Measurements from ENCODE around the gene IL17C. TPM values are rescaled to one million over a fixed set of nuclear protein-coding genes. Genes with fewer than 3 reads are reported as not detected.

The IL17C gene
- total and polyA plus RNA-seq, 9 of the 15 experiments (the other 6 are each of a cell fraction or from before 2014, with no cell fraction given) = not detected

- TF ChIP-seq REST (IDR thresholded peaks at IDR 0.05; ENCODE audit: borderline replicate concordance) = peak; percentile 5; the same call in 1 of the 2 replicates
- TF ChIP-seq REST (CRISPR knock-in tag; IDR thresholded peaks at IDR 0.05; ENCODE audit: low read depth) = no peak
- TF ChIP-seq HDAC1 (IDR thresholded peaks at IDR 0.05) = peak in 1 of 2 experiments; percentile 37; a peak in 1 of 4 replicates
- TF ChIP-seq ZNF740 (CRISPR knock-in tag; IDR thresholded peaks at IDR 0.05) = peak; percentile 64; the same call in 1 of the 2 replicates
- no peak for TF ChIP-seq ZNF740 (tag; IDR thresholded peaks at IDR 0.05)
- peak; percentile 38 for TF ChIP-seq PCBP1 (IDR thresholded peaks at IDR 0.05; ENCODE audit: low read depth, low read length, poor library complexity, severe bottlenecking)
- no peak for TF ChIP-seq BRD9 (IDR thresholded peaks at IDR 0.05; ENCODE audit: low read depth, partially characterized antibody)
- TF ChIP-seq GATAD2A (IDR thresholded peaks at IDR 0.05) = no peak
- no peak for TF ChIP-seq MAX (CRISPR knock-in tag; IDR thresholded peaks at IDR 0.05)
- 0 out of 2 replicates have a peak, but pooled peaks have one; percentile 32 for TF ChIP-seq PHB (CRISPR knock-in tag; IDR thresholded peaks at IDR 0.05)
- TF ChIP-seq MTA3 (IDR thresholded peaks at IDR 0.05; ENCODE audit: borderline replicate concordance) = 0 out of 2 replicates have a peak, but pooled peaks have one; percentile 20
- TF ChIP-seq PTBP1 (IDR thresholded peaks at IDR 0.05; ENCODE audit: low read depth, low read length) = 0 out of 2 replicates have a peak, but pooled peaks have one; percentile 21
- TF ChIP-seq RBM14 (IDR thresholded peaks at IDR 0.05; ENCODE audit: borderline replicate concordance, insufficient read depth, low read depth, low read length) = 0 out of 2 replicates have a peak, but pooled peaks have one; percentile 17
- no peak; the same call in 1 of the 2 replicates for TF ChIP-seq SMARCA5 (IDR thresholded peaks at IDR 0.05)
- no peak for TF ChIP-seq RBM34 (IDR thresholded peaks at IDR 0.05; ENCODE audit: borderline replicate concordance, insufficient read depth, low read length)
Observed at GRCh38 chr16:88634141-88634993, 4.0 kb upstream of the IL17C start (continued).

All from K562 (cell line).